ENCODE data around the gene STX16. TPM values are rescaled to one million over a fixed set of nuclear protein-coding genes. Genes with fewer than 3 reads are reported as not detected.

Gene STX16
- total and polyA plus RNA-seq, 2 donors (not counting 1 experiment from before 2014, with no cell fraction given) = 39.3 to 64.9 TPM

DNA sequence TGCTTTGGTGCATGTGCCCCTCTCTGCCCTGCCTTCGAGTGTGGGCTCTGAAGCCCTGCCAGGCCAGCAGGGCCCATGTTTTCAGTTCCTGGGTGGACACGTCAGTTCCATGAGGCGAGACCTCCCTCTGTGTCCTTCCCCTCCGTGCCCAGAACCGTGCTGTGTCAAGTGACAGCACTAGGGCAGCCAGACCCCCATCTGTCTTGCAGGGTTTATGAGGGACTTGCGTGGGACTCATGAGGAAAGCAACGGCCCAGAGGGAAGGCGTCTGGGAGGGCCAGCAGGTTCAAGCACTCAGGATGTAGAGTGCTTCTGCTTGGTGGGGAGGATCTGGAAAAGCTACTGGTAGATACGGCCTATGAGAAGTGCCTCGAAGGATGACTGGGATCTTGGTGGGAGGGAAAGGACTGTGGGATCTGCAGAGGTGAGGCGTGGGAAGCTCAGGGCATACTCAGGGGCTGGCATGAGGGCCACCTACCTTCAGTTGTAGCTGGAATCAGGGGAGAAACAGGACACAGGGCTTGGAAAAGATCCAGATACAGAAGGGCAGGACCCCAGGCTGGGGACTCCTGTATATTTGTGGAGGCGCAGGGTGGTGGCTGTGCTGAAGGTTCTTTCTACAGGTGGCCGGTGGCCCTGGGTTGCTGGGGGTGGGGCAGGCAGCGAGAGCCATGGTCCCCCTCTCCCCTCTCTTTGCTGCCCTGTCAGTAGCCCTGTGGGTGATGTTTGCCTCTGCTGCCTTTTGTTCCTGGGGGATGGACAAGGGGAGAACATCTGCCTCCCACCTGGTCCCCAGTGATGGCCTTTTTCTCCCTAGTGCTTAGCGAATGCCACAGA, 47.0 kb downstream of the STX16 start:
- H4K20me1 ChIP-seq (ENCODE audit: control insufficient read depth, extremely low read depth, insufficient read depth, low read length) = no peaks in the 10 kb centered on the region
- H3K4me1 ChIP-seq (ENCODE audit: control insufficient read depth, extremely low read depth, insufficient read depth, low read length) = peaks cover 4% of the 10 kb centered on the region
- TF ChIP-seq EZH2 (IDR thresholded peaks at IDR 0.05; ENCODE audit: low read length, missing control alignments) (no peak), CTCF (conservative IDR thresholded peaks at IDR 0.05 in 1 of 2, IDR thresholded peaks at IDR 0.05 in 1 of 2; ENCODE audit: low read depth in 1 of 2, low read length in 2 of 2) (no peak)
- no peak for DNase-seq (ENCODE audit: low read depth in 2 of 2)
- no peak overlapping the region for H3K9ac ChIP-seq (ENCODE audit: insufficient read depth, low read length)
- no peaks in the 10 kb centered on the region for H3K27me3 ChIP-seq (ENCODE audit: control insufficient read depth, insufficient read depth, low read length)
- H3K27ac ChIP-seq (ENCODE audit: insufficient read depth, low read length) = no peak overlapping the region
- H2AFZ ChIP-seq (ENCODE audit: low read length) = no peak overlapping the region
- peaks cover 13% of the 10 kb centered on the region for H3K36me3 ChIP-seq (ENCODE audit: control insufficient read depth, insufficient read depth, low read length)
- H3K4me2 ChIP-seq (ENCODE audit: extremely low read depth, insufficient read depth, low read length) = no peak overlapping the region
- no peak overlapping the region for H3K4me3 ChIP-seq (replicated peaks in 1 of 4; ENCODE audit: control extremely low read depth in 1 of 4, insufficient read depth in 1 of 4, low read depth in 3 of 4, low read length in 4 of 4)
- H3K79me2 ChIP-seq (ENCODE audit: control insufficient read depth, insufficient read depth, low read length) = no peaks in the 10 kb centered on the region
- H3K9me3 ChIP-seq (ENCODE audit: control insufficient read depth, insufficient read depth, low read depth, low read length) = no peaks in the 10 kb centered on the region

DNA sequence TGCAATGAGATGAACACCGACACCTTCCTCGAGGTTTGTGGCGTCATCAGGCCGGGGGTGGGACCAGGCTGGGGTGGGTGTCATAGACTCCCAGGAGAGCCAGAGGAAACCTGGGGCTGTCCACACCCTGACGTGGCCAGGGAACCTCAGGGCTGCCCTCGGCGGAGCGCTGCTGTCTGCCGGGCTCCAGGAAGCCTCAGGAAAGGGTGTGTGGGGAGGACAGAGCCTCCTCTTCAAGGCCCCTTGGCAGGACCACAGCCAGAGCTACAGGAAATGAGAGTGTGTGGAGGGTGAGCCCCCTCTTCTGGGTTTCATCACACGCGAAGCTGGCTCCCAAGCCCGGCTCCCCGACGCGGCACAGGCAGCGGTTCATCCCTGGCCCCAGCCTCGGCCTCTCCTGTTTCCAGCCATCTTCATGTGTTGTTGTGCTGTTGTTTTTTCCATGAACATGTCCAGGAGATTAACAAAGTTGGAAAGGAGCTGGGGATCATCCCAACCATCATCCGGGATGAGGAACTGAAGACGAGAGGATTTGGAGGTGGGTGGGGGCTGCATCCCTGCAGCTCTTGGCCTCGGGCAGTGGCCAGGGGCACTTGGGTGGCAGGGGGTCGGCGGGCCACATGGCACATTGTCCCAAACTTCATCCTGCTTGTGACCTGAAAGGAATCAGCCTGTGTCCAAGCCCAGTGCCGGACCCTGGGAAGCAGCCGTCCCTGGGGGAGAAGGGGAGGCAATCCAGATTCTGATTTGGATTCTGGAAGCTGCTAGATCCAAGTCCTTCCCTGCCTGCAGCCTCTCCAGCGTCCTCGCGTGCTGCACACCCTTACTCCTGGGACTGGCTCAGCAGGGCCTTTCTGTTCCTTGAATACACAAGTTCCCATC, 47.9 kb downstream of the STX16 start:
- TF ChIP-seq CTCF (conservative IDR thresholded peaks at IDR 0.05 in 1 of 2, IDR thresholded peaks at IDR 0.05 in 1 of 2; ENCODE audit: low read depth in 1 of 2, low read length in 2 of 2) (no peak), EZH2 (IDR thresholded peaks at IDR 0.05; ENCODE audit: low read length, missing control alignments) (no peak)
- Histone ChIP-seq H3K4me1 (ENCODE audit: control insufficient read depth, extremely low read depth, insufficient read depth, low read length) (no peaks in the 10 kb centered on the region), H3K27me3 (ENCODE audit: control insufficient read depth, insufficient read depth, low read length) (no peaks in the 10 kb centered on the region), H2AFZ (ENCODE audit: low read length) (no peak overlapping the region), H3K27ac (ENCODE audit: insufficient read depth, low read length) (no peak overlapping the region), H3K36me3 (ENCODE audit: control insufficient read depth, insufficient read depth, low read length) (peaks cover 15% of the 10 kb centered on the region), H3K9me3 (ENCODE audit: control insufficient read depth, insufficient read depth, low read depth, low read length) (no peaks in the 10 kb centered on the region), H3K9ac (ENCODE audit: insufficient read depth, low read length) (no peak overlapping the region), H4K20me1 (ENCODE audit: control insufficient read depth, extremely low read depth, insufficient read depth, low read length) (no peaks in the 10 kb centered on the region), H3K4me2 (ENCODE audit: extremely low read depth, insufficient read depth, low read length) (no peak overlapping the region), H3K4me3 (replicated peaks in 1 of 4; ENCODE audit: control extremely low read depth in 1 of 4, insufficient read depth in 1 of 4, low read depth in 3 of 4, low read length in 4 of 4) (no peak overlapping the region), H3K79me2 (ENCODE audit: control insufficient read depth, insufficient read depth, low read length) (no peaks in the 10 kb centered on the region)
- no peak for DNase-seq (ENCODE audit: low read depth in 2 of 2)

DNA sequence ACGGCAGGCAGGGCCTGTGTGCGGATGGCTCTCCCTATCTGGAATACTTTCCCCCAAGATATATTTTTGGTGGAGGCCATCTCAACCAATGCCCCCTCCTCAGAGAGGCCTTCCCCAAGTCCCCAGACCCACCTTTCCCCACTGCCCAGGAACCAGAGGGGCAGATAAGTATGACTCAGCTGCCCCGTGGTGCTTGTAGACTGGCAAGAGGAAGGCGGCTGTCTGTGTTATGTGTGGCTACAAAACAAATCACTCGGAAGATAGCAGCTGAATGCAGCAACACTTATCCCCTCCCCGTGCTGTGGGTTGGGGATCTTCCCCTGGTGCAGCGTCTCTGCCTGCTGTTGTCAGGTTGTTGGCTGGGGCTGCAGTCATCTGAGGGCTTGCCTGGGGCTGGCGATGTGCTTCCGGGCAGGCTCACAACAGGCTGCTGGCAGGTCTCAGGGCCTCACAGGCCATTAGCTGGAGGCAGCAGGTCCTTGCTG, 48.6 kb downstream of the STX16 start:
- H3K9ac ChIP-seq (ENCODE audit: insufficient read depth, low read length) = no peak overlapping the region
- no peak overlapping the region for H3K4me2 ChIP-seq (ENCODE audit: extremely low read depth, insufficient read depth, low read length)
- H3K9me3 ChIP-seq (ENCODE audit: control insufficient read depth, insufficient read depth, low read depth, low read length) = no peaks in the 10 kb centered on the region
- H3K27ac ChIP-seq (ENCODE audit: insufficient read depth, low read length) = peak overlapping the region; percentile 41
- H3K4me1 ChIP-seq (ENCODE audit: control insufficient read depth, extremely low read depth, insufficient read depth, low read length) = no peaks in the 10 kb centered on the region
- H2AFZ ChIP-seq (ENCODE audit: low read length) = no peak overlapping the region
- no peaks in the 10 kb centered on the region for H3K27me3 ChIP-seq (ENCODE audit: control insufficient read depth, insufficient read depth, low read length)
- no peaks in the 10 kb centered on the region for H4K20me1 ChIP-seq (ENCODE audit: control insufficient read depth, extremely low read depth, insufficient read depth, low read length)
- no peaks in the 10 kb centered on the region for H3K79me2 ChIP-seq (ENCODE audit: control insufficient read depth, insufficient read depth, low read length)
- no peak overlapping the region for H3K4me3 ChIP-seq (replicated peaks in 1 of 4; ENCODE audit: control extremely low read depth in 1 of 4, insufficient read depth in 1 of 4, low read depth in 3 of 4, low read length in 4 of 4)
- H3K36me3 ChIP-seq (ENCODE audit: control insufficient read depth, insufficient read depth, low read length) = peaks cover 15% of the 10 kb centered on the region
- no peak for TF ChIP-seq EZH2 (IDR thresholded peaks at IDR 0.05; ENCODE audit: low read length, missing control alignments)
- TF ChIP-seq CTCF (conservative IDR thresholded peaks at IDR 0.05 in 1 of 2, IDR thresholded peaks at IDR 0.05 in 1 of 2; ENCODE audit: low read depth in 1 of 2, low read length in 2 of 2) = no peak
- DNase-seq (ENCODE audit: low read depth in 2 of 2) = peak in 1 of 2 donors; percentile 6
